CD4-positive, alpha-beta T cell treated with Interleukin-17A for 4 hours (primary cell): ENCODE results near the gene IL6R.
"Not testable (repeated sequence)": the region's sequence is repeated elsewhere in the genome, so short reads cannot be mapped to it uniquely, and the experiment has no call there.

Experiments used
- DNase-seq: peaks from one replicate; pipeline ENCODE4 v3.0.0-alpha.2; 2020; ENCODE audit warnings: mixed read lengths

The IL6R gene

GRCh38 chr1:154485106-154485505 lies 80.0 kb downstream of the IL6R start:
- no peak for DNase-seq

GRCh38 chr1:154485910-154486496 lies 80.9 kb downstream of the IL6R start:
- no peak for DNase-seq

DNA sequence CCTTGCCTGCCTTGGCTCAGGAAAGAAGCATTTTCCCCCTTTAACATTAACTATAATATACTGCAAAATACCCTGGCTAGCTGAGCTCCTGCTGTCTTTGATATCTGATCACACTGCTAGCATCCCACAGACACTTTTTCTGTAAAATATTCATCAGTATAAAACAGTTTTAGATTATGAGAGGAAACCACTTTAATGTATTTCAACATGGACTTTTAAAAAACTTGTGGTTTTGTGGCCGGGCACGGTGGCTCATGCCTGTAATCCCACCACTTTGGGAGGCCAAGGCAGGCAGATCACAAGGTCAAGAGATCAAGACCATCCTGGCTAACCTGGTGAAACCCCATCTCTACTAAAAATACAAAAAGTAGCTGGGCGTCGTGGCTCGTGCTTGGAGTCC lies 81.6 kb downstream of the IL6R start:
- not testable (repeated sequence) for DNase-seq

- no peak for DNase-seq
Observed at GRCh38 chr1:154488922-154489321, 83.8 kb downstream of the IL6R start.

GRCh38 chr1:154489695-154490274 lies 84.6 kb downstream of the IL6R start:
- no peak for DNase-seq

GRCh38 chr1:154490317-154490716 lies 85.2 kb downstream of the IL6R start:
- DNase-seq = no peak

DNA sequence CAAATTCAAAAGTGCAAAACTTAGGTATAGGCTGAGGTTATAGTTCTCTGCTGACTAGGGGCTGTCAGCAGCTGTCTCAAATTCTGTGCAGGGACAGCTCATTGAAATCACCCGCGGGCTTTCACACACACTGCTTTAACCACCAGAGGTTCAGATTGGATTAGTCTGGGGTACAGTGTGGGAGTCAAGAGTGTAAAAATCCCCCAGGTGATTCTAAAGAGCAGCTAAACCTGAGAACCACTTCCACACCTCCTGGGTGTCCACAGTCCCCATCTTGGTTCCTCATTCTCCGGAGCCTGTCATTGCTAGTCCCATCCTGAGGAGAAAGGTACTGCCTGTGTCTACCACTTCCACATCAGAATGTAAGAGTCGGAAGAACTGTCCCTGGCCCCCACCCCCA lies 87.0 kb downstream of the IL6R start:
- DNase-seq = no peak

DNA sequence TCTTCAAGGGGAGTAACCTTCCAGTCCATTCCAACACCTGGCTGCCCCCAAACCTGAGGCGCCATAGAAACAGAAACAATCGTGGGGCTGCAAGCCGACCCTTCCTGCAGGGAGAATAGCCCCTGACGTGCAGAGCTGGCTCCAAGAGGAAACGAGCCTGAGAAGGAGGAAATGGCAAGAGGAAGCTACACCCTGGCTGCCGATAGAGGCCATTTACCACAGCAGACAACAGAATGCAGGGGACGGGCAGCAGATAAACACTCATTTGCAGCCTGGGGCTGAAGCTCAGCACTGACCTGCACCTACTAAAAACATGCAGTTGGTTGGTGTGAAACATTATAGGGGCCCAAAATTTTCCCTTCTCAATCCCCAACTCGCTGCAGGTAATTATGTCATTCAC lies 88.1 kb downstream of the IL6R start:
- DNase-seq = peak; percentile 45

- no peak for DNase-seq
Observed at GRCh38 chr1:154495496-154496273, 90.5 kb downstream of the IL6R start.

- DNase-seq = no peak
Observed at GRCh38 chr1:154496383-154496782, 91.2 kb downstream of the IL6R start.

DNA sequence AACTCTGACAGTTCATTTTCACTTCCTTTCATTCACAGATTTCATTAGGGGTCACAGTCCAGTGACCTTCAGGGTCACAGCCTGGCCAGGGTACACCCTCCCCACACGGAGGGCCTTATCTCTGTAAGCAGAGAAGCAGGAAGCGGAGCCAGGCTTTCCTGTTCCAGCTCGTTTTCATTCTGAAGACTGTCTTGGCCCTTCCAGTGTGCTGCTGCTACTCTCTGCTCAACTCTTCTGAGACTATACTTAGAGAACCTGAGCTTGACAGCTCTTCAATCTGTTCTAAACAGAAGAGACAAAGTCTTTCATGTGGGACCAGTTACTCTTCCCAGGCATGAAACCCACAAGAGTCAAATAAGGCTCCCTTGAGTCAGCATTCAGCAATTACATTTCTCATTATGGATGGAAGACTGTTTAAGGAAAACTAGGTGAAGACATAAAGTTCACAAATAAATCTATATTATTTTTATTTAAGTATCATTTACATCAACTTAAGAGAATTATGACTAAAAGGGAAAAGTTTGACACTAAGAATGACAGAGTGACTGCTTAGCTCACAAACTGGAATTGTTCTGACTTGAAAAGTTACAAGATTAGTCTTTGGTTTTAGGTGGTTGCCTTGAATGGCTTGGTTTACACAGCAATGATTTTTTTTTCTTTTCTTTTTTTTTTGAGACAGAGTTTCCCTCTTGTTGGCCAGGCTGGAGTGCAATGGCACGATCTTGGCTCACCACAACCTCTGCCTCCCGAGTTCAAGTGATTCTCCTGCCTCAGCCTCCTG lies 92.1 kb downstream of the IL6R start:
- peak; percentile 27 for DNase-seq

DNA sequence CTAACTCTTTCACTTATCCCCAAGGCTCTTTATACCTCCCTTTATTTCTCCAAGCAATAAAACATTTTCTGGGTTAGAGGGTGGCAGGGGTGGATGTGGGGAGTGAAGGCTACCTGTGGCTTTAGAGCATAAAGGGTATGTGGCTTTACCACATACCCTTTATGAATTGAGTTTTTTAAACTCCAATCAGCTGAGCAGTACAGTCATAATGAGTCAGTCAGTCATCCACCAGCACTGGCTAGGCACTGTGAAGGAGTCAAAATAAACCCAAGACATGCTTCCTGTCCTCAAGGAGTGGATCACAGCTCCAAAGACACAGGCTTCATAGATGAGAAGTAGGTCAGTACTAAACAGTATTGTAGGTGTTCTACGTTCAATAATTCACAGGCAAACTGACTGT lies 94.3 kb downstream of the IL6R start:
- DNase-seq = no peak

DNA sequence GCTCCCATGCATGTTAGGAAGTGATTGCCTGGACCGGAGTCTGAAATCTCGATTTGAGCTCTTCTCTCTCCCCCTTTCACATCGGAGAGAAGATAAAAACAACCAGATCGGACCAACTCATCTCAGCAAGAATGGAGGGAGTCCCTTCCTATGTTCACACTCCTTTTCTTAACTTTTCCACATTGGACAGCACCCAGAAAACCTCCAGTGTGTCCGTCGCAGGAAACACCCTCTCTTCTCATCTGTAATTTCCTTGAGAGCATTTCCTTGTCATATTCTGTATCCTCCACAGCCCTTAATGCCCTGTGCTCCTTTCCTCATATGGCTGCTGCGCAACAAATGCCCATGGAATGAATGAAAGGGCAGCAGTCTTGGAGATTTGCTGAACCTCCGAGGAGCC lies 95.4 kb downstream of the IL6R start:
- DNase-seq = no peak

- DNase-seq = no peak
Observed at GRCh38 chr1:154501423-154502065, 96.4 kb downstream of the IL6R start.

GRCh38 chr1:154502066-154502743 lies 97.1 kb downstream of the IL6R start, which contains the start of the genes SHE and TDRD10:
SHE (minus strand) TSS chr1:154502412; CDS start chr1:154502026, 386 bp downstream.
TDRD10 (plus strand) TSS chr1:154502219; CDS start chr1:154506904, 4,685 bp downstream.
- DNase-seq = peak; percentile 28

- DNase-seq = no peak
Observed at GRCh38 chr1:154502744-154503115, 97.6 kb downstream of the IL6R start.

GRCh38 chr1:154503898-154504297 lies 98.8 kb downstream of the IL6R start:
- DNase-seq = no peak

DNA sequence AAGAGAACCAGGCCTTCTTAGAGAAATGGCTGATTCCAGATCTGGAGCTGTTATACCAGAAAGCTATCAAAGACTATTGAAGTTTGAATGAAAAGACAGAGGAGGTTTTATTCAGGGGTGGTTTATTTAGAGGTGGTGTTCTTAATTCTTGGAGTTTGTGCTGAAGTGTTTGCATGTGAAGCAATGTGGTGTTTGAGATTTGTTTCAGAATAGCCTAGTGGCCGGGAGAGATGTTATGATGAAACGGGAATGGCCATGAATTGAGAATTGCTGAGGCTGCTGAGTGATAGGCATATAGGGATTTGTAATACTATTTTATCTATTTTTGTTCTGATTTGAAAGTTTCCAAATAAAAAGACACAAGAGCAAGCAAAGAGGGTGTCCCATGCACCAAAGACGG lies 107.6 kb downstream of the IL6R start:
- no peak for DNase-seq

GRCh38 chr1:154514066-154514553 lies 109.0 kb downstream of the IL6R start:
- no peak for DNase-seq

DNA sequence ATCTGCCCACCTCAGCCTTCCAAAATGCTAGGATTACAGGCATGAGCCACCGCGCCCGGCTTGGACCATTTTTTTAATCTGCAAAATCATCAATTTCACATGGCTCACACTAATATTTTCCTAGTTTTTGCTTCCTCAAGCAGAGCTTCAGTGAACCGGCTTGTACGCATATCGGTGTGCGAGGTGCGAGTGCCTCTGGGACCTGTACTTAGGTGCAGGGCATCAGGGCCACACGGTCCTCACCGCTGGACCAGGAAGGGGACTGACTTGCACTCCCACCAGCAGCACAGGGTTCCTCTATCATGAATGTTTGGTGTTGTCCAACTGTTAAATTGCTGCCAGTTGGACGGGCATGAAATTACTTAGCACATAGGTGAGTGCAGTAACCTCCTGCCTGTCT lies 112.5 kb downstream of the IL6R start:
- DNase-seq = no peak
